K562 (cell line): ENCODE results near the gene FKBP1B. TPM values are rescaled to one million over a fixed set of nuclear protein-coding genes. Genes with fewer than 3 reads are reported as not detected.

Experiments
- BRCA1 ChIP-seq, 2 experiments: fragments of 450-650 bp in 1 of 2; sonication (generic) in 1 of 2; formaldehyde crosslinking in 1 of 2; IDR thresholded peaks; 2 replicates each; pipeline versions ENCODE4 v1.5.0 to v1.6.1; 2017 to 2020; ENCODE audit warnings: mild to moderate bottlenecking in 1 of 2, missing genetic modification reagents in 1 of 2
- E2F1 ChIP-seq: sonication (generic); formaldehyde crosslinking; IDR thresholded peaks from 2 replicates; pipeline ENCODE4 v1.8.1; 2023; ENCODE audit warnings: mild to moderate bottlenecking, missing genetic modification reagents, moderate library complexity
- HMGXB4 ChIP-seq: sonication (generic); formaldehyde crosslinking; IDR thresholded peaks from 2 replicates; pipeline ENCODE4 v1.8.1; 2023; ENCODE audit warnings: mild to moderate bottlenecking, missing genetic modification reagents
- PATZ1 ChIP-seq: fragments of 250-450 bp; sonication (Bioruptor Pico); IDR thresholded peaks from 2 replicates; pipeline ENCODE4 v1.5.0; 2020; ENCODE audit warnings: mild to moderate bottlenecking, borderline replicate concordance
- PCBP2 ChIP-seq: fragments of 200-400 bp; formaldehyde crosslinking; IDR thresholded peaks from 2 replicates; pipeline ENCODE4 v1.6.1; 2018; ENCODE audit warnings: low read length, low read depth, mild to moderate bottlenecking, moderate library complexity; ENCODE audit not compliant: poor library complexity, severe bottlenecking
- SIX5 ChIP-seq, 2 experiments: IDR thresholded peaks; 2 replicates each; pipeline ENCODE4 v1.6.1; 2011; ENCODE audit warnings: low read length in 2 of 2, borderline replicate concordance in 1 of 2, low read depth in 1 of 2, mild to moderate bottlenecking in 1 of 2, moderate library complexity in 1 of 2; ENCODE audit not compliant: insufficient read depth in 1 of 2
- ZKSCAN8 ChIP-seq: fragments of 200-800 bp; sonication (Bioruptor generic); IDR thresholded peaks from 2 replicates; pipeline ENCODE4 v1.6.1; 2016; ENCODE audit warnings: missing genetic modification characterization, missing compliant biosample characterization
- ZNF146 ChIP-seq: IDR thresholded peaks from one replicate; pipeline ENCODE4 v1.6.1; 2018; ENCODE audit warnings: missing compliant biosample characterization; ENCODE audit not compliant: unreplicated experiment
- ZNF184 ChIP-seq: sonication (generic); formaldehyde crosslinking; IDR thresholded peaks from 2 replicates; pipeline ENCODE4 v1.5.0; 2020; ENCODE audit warnings: missing genetic modification reagents
- ZNF318 ChIP-seq, 2 experiments: fragments of 450-650 bp; IDR thresholded peaks; 2 replicates each; pipeline ENCODE4 v1.6.1; 2016; ENCODE audit warnings: mild to moderate bottlenecking in 2 of 2, borderline replicate concordance in 1 of 2, low read depth in 1 of 2, moderate library complexity in 1 of 2
- ZNF668 ChIP-seq: fragments of 250-450 bp; sonication (Bioruptor Pico); IDR thresholded peaks from 2 replicates; pipeline ENCODE4 v1.8.0; 2022; ENCODE audit warnings: mild to moderate bottlenecking, inconsistent platforms
- ZNF695 ChIP-seq: fragments of 450-650 bp; formaldehyde crosslinking; IDR thresholded peaks from 2 replicates; pipeline ENCODE4 v1.4.0; 2020; ENCODE audit warnings: mild to moderate bottlenecking, moderate library complexity
- polyA plus RNA-seq, 8 experiments: library from polyadenylated mRNA; depleted of rRNA in 4 of 8; stranded (reverse) in 5 of 8; unstranded in 3 of 8; fragments of >200 nt; fragmentation: Nextera tagmentation in 2 of 8; fragmentation: Illumina TruSeq in 1 of 8; extraction: Ambion mirVana in 2 of 8; extraction: Trizol in 1 of 8; gene quantifications; 2 replicates each; pipeline versions ENCODE4 v1.2.1 to v1.2.3, GENCODE V29; 2011 to 2014; ENCODE audit warnings: inconsistent platforms in 1 of 8, missing spikeins in 1 of 8
- total RNA-seq, 7 experiments: library from RNA; depleted of rRNA in 6 of 7; stranded (reverse); fragments of >200 nt in 6 of 7; fragmentation: Illumina TruSeq in 2 of 7; extraction: Trizol in 2 of 7; gene quantifications; 2 replicates each; pipeline versions ENCODE4 v1.2.1 to v1.2.3, GENCODE V29; 2011 to 2021; ENCODE audit warnings: low replicate concordance in 1 of 7

FKBP1B gene
- total and polyA plus RNA-seq, 9 of the 15 experiments (the other 6 are each of a cell fraction or from before 2014, with no cell fraction given): 0.58 to 9.4 (median 1.6) TPM

- no peak for TF ChIP-seq ZNF318 (IDR thresholded peaks at IDR 0.05; ENCODE audit: borderline replicate concordance in 1 of 2, low read depth in 1 of 2)
- TF ChIP-seq SIX5 (IDR thresholded peaks at IDR 0.05; ENCODE audit: borderline replicate concordance in 1 of 2, insufficient read depth in 1 of 2, low read depth in 1 of 2, low read length in 2 of 2): peak in 1 of 2 experiments; percentile 15; a peak in 1 of 4 replicates
- TF ChIP-seq ZNF184: no peak
- TF ChIP-seq PCBP2: no peak
- TF ChIP-seq PATZ1: no peak
- no peak for TF ChIP-seq ZKSCAN8 (CRISPR knock-in tag)
- TF ChIP-seq ZNF695 (CRISPR knock-in tag): no peak
- TF ChIP-seq ZNF668: no peak
- TF ChIP-seq HMGXB4 (CRISPR knock-in tag): peak; percentile 97
- no peak for TF ChIP-seq ZNF146 (CRISPR knock-in tag)
- no peak for TF ChIP-seq BRCA1 (IDR thresholded peaks at IDR 0.05)
- no peak for TF ChIP-seq BRCA1 (CRISPR knock-in tag; IDR thresholded peaks at IDR 0.05)
- no peak; the same call in 1 of the 2 replicates for TF ChIP-seq E2F1 (CRISPR knock-in tag)
Observed at GRCh38 chr2:24084386-24085199, 35.1 kb downstream of the FKBP1B start, which contains the start of gene TP53I3 (continued).
